DMS53 treated with DMSO at 0.1 percent for 48 hours (cell line): Measurements from ENCODE around the gene MVD.

Source experiments
- DNase-seq: peaks from one replicate; lab custom pipeline; 2025; ENCODE audit not compliant: unreplicated experiment; lab: John Stamatoyannopoulos, UW

Gene MVD

DNA sequence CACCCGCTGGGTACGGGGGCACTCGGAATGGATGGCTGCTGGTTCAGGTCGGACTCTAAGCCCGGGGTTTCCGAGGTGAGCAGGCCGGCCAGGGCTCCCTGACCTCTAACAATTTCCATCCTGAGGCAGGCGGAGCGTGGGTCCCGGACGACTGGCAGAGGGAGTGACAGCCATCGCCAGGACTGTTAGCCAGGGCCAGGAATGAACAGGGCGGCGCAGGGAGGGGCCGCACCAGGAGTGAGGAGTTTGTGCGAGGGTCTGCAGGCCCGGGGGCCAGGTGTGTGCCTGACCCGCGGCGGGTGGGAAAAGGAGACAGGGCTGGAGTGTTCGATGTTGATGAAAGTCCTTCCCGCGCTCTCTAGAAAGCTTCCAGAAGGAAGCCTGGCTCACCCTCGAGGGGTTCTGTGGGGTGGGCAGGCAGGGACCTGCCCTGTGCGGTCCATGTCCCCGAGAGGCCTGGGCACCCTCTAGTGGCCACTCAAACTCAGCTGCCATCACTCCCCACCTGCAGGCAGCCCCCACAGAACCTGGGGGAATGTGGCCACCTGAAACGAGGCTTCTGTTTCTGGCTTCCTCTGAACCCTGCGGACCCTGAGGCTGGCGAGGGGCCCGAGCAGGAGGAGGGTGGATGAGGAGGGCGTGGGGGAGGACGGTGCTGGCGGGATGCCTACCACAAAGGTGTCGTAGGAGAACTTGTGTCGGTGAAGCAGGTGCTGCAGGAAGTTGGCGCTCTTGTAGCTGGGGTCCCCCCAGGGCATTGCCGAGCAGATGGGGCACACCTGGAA lies 35.1 kb upstream of the MVD start:
- no peak for DNase-seq

DNA sequence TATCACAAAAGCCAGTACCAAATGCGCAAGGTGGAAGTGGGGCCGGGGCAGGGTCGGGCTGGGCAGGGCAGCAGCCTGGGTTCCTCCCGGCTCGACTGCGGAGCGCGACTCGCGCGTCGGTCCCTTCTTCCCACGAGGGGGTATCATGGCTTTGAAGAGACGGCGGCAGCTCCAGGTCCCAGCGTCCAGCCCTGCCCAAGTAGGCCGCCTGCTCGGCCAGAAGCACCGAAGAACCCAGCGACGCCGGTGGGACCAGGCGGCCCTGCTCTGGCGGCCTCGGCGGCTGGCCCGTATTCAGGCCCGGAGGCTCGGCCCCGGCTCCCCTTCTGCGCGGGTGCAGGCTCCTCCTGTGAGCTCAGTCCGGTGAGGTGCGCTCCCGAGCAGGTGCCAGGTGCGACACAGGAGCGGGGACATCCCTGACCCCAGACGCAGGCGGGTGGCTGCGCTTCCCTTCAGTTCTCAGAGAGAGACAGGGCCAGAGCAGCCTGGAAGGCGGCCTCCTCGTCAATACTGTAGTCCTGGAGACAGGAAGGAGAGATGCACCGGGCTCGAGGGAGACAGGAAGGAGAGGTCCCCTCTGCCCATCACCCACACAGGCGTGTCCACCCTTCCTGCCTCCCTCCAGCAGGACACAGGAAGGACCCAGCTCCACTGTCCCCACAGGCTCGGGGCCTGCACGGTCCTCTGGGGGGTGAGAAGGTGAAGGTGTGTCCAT lies 34.4 kb upstream of the MVD start:
- no peak for DNase-seq

DNA sequence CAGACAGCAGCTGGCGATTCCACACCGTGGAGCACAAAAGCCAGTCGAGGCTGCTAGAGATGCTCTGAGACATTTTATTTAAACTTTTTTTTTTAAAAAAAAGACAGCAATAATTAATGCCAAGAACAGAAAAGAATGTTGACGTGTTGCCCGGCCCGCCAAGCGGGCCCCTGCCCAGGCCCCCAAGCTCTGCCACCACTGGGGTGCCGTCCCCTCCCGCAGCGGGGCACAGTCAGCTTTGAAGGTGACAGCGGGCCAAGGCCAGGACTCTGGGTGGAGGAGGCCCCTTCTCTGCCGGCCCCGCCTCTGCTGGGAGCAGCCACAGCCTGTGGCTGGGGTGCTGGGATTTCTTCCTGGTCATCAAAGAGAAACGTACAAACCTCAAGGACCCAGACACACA lies 33.5 kb upstream of the MVD start:
- no peak for DNase-seq

DNA sequence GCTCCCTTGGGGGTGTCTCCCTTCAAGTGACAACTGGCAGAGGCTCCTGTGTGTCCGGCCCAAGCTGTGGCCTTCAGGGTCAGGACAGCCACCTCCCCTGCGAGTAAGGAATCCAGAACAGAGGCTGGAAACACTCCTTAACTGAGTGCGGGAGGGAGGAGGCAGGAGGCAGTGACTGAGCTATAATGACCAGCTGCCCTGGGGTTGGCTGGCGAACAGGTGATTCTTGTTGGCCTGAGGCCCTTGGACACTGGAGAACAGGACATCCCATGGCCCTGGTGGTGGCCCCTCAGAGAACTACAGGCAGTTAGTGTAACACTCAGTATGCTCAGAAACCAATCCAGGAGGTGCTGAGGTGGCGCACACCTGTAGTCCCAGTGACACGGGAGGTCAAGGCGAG lies 32.9 kb upstream of the MVD start:
- no peak for DNase-seq

DNA sequence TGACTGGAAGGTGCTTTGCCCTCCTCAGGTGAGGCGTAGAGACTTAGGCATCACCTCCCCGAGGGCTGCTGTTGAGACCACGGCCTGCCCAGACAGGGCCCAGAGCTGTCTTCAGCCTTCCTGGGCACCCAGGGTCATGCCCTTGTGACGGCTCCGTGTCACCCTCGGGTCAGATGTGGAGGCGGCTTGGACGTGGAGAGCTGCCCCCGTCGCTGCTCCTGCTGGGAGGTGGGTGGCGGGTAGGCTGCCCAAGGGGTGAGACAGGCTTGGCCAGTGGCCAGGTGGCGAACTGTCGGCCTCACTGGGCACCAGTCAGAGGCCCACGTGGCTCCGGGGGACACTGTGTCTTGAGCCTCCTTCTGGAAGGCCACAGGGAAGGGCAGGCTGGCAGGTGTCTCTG lies 32.3 kb upstream of the MVD start:
- DNase-seq = no peak

DNA sequence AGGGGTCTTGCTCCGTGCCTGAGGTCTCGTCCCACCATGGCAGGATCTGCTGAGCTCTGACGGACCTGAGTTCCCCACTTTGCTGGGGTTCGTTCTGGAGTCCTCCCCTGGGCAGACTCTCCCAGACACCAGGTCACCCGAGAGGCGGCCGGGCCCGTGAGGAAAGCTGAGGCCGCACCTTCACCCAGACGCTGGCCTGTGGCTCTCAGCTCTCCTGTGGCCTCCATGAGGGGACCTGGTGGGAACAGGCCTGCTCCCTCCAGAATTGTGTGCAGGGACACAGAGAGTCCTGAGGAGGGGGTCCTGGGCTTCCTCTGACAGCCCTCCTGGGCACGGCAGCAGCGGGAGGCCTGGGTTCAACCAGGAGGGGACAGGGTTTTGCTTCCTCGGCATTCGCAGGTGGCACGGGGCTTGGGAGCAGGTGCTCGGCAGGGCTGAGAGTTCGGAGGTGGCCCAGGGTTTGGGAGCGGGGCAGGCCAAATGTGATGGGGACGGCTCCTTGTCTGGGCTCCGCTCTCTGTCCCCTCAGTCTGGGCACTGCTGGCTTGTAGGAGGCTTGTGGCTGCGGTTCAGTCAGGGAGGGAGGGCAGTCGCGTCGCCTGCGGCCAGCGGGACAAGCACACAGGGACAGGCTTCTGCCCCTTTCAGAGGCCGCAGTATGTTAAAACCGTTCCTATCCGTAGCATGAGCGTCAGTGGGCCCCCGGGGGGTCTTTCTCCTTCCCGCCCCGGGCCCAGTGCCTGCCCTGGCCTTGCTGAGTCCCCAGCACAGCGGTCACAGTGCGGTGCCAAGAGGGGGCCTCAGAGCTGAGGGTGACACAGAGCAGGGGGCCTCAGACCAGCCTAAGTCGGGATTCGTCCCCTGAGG lies 31.6 kb upstream of the MVD start:
- DNase-seq = no peak

DNA sequence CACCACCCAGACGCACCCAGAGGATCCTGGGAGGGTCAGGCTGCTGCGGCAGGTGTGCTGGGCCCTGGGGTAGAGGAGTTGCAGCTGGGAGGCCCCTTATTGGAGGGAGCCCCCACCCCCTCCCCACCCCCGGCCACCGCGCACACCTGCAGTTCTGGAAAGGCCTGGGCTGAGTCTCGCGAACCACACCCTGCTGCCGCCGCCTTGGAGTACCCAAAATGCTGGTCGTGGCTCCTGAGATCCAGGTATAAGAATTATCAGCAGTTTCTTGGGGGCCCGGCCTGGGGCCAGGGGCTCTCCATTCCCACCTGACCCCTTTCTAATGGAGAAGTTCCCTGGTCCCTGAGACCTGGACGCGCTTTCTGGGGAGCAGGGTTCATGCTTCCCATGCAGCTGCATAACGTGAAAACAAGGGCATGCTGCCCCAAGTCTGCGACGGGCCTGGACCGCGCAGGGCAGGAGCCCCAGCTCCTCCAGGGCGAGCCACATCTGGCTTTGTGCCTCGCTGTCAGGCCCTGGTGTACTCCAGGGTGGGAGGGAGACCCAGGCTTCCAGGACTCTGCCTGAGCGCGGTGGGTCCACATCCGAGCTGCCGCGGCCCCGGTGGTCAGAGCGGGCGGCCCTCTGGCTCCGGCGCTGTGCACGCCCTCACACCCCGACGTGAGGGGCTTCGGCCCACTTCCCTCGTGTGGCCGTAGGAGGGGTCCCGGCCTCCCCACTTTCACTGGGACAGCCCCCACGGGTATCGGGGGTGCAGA lies 30.7 kb upstream of the MVD start:
- DNase-seq = no peak

DNA sequence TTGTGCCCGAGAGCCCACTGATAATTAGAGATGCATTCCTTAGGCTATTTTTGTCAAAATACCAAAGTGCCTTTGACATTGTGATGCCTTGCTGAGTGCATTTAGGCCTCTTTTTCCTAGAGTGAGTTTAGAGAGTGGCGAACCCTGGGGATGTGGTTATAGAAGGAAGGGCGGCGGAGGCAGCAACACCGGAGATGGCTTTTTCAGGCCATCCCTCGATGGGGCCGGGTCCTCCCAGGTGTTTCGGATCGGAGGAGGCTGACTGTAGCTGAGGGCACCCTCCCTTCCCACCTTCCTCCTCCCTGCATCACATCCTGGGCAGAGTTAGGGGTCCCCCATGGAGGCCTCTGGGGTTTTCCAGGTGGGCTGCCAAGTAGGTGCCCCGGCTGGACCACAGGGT lies 30.0 kb upstream of the MVD start:
- no peak for DNase-seq

DNA sequence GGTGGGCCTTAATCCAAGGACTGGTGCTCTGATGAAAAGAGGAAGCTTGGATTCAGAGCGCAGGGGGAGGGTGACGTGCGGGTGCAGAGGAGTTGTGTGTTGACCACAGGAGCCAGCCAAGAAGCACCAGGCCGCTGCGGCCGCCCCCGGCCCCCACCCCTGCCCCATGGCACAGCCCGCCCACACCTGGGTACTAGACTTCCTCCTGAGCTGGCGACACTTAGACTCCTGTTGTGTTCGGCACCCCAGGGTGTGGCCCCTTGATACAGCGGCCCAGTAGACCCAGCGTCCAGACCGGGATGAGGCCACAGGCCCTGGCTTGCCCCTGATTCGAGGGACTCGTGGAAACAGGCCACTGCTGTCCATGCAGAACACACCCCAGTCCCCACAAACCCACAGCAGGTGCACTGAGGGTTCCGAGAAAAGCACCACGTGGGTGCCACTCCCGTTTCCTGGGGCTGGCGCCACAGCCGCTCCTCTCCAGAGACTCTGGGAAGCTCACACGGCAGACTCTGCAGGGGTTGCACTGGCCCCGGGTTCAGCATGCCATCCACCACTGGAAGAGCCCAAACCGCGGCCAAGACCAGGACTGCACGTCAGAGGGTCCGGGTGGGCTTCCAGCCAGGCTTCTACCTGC lies 29.2 kb upstream of the MVD start:
- DNase-seq = no peak

DNA sequence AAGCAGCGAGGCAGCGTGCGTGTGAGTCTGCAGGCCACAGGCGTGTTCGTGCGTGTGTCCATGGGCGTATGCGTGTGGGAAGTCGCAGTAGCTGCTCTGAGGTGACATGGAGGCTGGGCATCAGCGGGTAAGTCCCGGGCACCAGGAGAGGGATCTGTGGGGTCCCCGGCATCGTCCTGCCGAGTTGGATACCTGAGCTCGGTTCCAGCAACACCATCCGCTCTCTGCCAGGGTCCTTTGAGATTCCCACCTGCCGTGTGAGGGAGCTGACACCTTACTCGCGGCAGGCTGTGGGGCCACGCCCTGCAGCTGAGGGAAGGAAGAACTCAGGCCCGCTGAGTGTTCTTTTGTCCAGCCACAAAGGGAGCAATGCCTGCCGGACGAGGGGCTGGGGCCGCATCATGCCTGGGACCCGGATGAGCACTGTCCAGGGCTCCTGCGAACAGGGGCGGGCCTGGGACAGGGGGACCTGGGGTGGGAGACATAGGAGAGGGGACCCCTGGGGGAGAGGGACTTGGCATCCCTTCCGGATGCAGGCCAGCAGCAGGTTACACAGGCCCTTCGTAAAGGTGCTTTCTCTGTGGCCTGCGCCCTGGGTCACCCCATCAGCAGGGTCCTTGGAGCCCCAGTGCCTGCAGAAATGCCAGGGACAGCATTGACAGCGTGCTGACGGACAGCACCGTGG lies 28.4 kb upstream of the MVD start:
- DNase-seq = no peak

DNA sequence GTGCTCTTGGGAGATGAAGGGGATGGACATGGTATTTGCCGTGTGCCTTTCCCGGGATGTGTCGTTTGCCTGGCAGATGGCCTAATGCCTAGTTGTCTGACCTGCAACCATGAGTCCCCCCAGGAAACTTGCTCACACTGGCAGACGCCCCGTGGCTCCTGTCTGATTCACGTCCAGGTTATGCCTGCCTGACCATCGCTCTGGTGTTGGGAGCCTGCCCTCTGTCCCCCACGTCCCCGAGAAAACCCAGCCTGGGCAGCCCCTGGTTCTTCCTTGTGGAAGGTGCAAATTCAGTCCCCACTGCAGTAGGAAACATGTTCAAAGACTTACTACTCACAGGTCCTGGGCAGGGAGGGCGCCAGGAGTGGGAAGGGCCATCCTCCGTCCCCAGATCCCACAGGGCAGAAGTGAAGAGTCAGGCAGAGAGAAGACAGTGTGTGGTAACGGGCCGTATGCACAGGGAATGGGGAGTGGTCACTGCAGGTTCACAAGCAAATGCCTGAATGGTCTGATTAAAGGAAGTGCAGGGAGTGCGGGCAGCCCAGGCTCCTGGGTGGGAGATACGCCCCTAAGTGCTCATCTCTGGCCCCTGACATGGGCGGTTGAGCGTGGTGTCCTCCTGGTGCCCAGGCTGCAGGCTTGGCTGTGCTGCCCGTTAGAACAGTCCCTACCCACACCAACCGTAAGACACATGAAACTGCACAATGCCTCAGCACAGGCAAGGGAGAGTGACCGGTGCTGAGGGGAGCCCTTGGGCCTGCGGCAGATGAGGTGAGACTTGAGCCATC lies 27.6 kb upstream of the MVD start:
- DNase-seq = no peak

DNA sequence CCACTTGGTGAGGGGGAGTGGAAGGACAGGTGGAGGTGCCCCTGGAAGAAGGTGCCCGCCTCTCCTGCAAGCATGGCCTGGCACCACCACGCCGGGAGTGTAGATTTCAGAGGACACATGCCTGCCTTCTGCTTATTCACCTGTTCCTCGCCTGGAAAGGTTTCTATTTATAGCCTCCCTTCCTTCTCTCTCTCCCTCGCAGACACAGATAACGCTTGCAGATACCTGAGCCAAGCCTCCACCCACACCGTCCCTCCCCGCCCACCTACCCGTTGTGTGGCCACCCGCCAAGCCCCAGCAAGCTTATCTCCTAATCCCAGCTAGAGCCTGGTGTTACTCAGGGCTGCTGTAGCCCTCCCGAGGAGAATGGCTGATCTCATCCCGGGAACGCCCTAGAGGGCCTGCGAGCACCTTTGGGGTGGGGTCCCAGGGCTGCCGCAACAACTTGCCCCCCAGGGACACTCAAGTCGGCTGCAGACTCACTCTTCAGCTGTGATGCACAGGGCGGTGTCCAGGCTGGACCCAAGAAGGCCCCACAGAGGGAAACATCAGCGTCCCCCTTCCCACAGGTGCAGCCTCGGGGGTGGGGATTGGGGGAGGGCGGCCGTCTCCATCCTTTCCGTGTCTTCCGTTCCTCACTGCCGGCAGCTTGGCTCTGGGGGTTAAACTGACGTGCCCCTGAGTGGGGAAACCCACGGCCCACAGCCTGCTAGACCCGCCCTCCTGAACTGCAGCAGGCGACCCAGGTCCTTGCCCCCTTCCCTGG lies 25.3 kb upstream of the MVD start:
- DNase-seq = peak; percentile 58

DNA sequence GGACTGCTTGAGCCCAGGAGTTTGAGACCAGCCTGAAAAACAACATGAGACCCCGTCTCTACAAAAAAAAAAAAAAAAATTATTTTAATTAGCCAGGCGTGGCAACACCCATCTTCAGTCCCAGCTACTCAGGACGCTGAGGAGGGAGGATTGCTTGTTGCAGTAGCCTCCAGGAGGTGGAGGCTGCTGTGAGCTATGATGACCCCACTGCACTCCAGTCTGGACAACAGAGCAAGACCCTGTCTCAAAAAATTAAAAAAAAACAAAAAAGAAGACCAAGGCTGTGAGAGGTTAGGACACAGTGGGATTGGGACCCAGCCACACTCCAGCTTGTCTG lies 24.8 kb upstream of the MVD start:
- no peak for DNase-seq

DNA sequence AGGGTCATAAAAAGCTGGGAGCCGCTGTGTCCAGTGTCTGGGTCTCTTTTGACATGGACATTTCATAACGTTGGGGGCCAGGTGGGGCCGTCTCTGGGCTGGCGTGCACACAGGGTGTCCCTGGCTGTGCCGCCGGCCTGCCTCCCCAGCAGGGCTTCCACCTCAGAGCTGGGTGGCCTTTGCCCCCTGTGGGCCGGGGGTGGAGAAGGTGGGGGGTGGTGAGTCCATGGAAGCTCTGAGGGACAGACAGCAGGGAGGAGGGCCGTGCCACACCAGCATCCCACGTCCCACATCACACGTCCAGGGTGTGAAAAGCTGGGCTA lies 24.3 kb upstream of the MVD start:
- no peak for DNase-seq

DNA sequence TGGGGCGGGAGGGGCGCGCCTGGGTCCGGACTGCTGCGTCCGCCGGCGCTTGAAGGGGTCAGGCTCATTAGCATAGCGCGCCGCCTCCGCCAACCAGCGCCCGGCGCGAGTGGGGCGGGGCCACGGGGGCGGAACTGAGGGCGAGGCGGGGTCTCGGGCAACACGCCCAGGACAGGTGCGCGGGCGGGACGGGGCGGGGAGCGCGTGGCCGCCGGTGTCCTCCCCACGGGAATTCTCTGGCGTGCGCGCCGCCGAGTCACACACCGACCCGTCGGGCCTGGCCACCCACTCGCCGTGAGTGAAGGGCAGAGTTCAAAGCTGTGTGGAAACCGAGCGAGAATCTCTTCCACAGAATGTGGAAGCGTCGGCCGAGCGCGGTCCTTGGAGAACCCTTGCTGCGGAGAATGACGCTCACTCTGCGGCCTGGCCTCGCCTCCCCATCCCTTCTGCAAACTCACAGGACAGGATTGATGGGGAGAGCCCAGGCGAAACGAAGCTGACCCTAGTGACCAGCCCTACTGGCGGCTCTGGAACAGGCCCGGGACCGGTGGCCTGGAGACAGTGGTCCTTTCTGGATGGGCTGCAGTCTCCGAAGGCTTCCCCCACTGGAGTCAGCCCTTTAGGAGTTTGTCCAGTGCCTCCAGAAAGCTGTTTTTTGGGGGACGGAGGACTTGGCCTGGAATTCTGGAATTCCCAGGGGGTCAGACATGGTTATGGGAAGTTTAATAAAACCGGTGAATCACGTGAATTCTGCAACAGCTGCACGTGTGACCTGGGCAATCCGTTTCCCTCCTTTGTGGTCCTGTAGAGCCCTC lies 23.8 kb upstream of the MVD start, which contains the start of gene SNAI3:
Gene SNAI3, minus strand, starts transcription at position 69 of the 815 bp plus-strand sequence. CDS start 101 bp downstream, outside the sequence.
- peak; percentile 68 for DNase-seq

DNA sequence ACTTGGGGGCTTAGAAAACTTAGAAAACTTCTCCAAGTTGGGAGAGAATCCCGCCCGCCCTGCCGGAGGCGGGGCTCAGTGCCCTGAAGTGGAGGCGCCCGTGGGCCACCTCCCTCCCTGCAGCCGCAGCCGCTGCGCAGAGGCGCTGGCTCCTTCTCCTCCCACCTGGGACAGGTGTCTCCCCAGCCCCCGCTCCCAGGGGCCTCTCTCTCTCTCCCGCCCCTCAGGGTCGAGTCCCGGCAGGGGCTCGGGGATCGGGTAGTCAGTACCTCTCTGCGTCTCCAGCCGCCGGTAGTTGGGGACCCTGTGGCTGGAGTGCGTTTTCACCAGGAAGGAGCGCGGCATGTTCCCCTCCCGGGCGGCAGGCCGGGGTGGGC lies 23.2 kb upstream of the MVD start:
- peak; percentile 37 for DNase-seq

DNA sequence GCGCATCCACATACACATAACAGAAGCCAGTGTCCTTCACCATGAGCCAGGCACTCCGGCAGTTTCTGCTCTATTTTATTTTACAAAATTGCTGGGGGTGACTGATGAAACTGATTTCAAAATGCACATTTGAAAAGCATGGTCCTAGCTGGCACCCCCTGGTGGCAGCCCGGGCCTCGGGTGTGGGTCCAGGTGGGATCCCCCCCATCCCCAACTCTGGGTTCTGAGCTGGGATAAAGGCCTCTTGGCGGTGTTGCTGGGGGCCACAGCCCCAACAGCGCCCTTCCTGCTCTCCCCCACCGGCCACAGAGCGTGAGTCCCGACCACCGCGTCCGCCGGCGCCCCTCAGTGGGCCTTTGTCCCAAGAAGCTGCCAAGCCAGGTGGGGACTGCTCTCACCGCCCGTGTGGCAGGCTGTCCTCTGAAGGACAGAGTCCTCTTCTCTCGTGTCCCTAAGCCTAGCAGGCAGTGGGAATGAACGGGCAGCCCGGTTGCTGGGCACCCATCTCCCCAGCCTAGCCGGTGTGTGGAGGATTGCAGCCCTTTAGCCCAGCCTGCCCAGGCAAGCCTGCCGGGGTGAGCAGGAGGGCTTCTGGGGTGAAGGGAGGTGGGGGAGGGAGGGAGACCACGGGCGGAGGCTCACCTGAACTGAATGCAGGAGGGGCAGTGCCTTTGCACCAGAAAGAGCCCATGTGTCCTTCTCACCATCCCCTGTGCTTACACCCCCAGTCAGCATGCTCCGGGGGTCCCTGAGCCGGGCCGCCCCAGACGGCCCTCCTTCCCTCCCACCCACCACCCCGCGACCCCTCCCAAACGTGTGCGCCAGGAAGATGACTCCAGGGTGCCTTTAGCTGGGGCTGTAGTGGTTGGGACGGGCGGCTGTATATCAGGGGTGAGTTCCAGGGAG lies 22.5 kb upstream of the MVD start:
- no peak for DNase-seq
